Ecto neural progenitor cell (in vitro differentiated cells): Measurements from ENCODE around the gene TAGAP.

Source experiments
- DNase-seq: peaks from one replicate; pipeline ENCODE4 v3.0.0-alpha.2; 2018; ENCODE audit warnings: low spot score

Gene TAGAP, protein sequence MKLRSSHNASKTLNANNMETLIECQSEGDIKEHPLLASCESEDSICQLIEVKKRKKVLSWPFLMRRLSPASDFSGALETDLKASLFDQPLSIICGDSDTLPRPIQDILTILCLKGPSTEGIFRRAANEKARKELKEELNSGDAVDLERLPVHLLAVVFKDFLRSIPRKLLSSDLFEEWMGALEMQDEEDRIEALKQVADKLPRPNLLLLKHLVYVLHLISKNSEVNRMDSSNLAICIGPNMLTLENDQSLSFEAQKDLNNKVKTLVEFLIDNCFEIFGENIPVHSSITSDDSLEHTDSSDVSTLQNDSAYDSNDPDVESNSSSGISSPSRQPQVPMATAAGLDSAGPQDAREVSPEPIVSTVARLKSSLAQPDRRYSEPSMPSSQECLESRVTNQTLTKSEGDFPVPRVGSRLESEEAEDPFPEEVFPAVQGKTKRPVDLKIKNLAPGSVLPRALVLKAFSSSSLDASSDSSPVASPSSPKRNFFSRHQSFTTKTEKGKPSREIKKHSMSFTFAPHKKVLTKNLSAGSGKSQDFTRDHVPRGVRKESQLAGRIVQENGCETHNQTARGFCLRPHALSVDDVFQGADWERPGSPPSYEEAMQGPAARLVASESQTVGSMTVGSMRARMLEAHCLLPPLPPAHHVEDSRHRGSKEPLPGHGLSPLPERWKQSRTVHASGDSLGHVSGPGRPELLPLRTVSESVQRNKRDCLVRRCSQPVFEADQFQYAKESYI

DNA sequence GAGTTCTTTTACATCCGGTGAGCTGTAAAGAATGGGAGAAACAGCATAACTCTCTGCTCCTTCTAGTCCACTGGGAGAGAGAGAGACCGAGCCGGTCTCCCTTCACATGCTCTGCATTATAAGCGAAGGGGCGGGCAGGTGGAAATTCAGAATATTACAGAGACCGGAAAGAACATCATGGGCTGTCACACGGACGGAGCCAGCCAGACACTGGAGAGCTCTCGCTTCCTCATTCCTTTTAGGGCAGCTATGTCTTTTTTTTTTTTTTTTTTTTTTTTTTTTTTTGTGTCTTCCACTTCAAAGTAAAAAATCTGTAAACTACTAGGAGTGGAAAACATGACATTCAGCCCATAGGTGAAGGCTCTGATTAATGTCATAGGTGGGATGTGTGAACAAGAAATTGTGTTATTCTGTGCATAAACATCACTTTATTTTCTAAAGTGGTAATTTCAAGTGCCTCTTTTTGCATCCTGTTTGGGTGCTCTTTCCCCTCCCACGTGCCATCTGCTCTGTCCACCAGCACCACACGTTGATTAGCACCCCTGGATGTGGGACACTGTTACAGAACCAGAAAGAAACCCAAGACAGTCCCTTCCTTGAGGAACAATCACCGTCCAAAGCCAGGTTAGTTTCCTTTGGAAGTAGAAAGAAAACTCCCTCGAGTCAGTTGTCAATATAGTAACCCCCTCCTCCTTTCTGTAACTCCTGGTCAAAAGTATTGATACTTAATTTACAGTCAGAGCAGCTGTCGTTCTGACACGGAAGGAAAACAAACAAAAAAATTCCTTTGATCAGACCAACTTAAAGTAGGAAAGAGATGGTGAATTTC lies at the start of gene TAGAP:
Gene TAGAP, minus strand, starts transcription at position 93 of the 829 bp plus-strand sequence. CDS start 845 bp downstream, outside the sequence.
- no peak for DNase-seq

DNA sequence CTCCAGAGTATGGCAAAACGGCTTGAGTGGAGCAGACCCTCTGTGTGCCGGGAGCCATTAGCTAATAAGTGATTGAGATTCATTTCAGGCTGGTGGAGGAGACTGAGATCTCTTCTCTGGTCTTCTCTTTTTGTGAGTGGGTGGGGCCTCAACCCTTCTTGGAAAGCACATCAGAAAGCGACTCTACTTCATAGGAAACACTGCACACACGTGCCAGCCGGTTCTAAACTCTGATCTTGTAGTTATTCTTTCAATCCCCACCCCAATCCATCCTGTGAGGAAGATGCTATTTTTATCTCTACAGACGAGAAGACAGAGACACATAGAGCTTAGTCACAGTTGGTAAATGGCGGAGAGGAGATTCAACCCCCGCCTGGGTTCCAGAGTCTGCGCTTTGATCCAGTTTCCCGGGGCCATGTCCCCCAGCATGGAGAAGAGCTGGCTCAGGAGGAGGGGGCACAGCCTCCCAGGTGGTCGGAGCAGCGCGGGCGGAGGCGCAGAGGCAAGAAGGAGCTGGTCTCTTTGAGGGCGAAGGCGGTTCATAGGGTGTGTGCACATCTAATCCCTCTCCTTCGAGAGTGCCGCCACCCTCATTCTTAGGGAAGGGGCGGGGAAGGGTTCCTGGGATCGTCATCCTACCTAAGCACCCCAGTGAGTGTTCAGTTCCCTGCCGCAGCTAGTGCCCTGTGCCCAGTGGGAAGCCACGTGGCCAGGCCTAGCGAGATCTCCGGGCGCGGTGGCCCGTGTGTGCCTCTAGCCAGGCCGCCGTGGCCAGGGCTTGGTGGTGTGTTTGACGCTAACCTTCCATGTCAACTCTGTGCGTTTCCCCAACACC lies 49.0 kb upstream of the TAGAP start:
- no peak for DNase-seq

GRCh38 chr6:159092631-159093030 lies 47.8 kb upstream of the TAGAP start:
- DNase-seq: no peak

DNA sequence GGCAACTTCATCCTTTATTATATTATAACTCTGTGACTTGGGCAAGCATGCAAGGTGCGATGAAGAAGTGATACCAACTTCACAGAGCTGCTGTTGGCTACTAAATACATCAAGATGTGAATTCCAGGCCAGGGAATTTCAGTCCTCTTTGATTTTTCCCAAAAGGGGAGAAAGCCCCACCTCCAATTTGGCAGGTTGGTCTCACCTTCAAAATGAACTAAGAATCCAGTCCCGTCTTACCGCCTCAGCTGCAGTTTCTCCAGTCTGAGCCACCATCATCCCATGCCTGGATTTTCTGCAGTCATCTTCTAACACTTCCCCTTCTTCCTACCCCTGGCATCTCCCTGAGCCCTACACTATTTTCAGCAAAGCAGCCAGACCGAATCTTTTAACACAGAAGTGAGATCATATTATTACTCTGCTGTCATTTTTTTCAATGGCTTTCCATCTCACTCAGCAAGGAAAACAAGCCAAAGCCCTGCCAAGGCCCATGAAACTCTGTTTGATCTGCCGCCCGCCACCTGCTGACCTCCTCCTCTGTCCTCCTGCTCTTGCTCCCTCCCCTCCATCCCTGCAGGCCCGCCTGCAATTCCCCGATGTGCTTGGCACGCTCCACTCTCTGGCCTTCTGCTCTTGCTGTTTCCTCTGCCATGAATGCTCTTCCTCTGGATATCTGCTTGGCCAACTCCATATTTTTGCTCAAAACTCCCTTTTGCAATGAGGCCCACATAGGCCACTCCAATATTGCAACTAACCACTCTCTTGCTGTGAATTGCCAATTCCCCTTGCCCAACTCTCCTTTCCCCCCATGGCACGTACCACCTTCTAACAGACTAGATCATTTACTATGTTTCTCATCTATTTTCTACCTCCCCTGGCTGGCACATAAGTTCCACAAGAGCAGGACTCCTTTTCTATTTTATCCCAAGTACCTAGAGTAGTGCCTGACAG lies 46.0 kb upstream of the TAGAP start:
- DNase-seq: no peak

DNA sequence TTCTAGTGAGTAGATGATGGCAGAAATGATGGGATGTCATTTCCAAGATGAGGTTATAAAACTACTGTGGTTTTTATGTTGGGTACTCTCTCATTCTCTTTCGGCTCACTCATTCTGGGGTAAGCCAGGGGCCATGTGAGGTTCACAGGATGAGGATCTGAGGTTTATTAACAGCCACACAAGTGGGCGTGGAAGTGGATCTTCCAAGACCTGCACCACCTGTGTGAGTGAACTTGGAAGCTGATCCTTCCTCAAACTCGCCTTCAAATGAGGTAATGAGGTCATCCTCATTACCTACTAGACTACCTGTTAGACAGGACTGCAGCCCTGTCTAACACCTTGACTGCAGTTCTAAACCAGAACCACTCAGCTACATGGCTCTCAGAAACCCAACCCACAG lies 45.1 kb upstream of the TAGAP start:
- DNase-seq: no peak

DNA sequence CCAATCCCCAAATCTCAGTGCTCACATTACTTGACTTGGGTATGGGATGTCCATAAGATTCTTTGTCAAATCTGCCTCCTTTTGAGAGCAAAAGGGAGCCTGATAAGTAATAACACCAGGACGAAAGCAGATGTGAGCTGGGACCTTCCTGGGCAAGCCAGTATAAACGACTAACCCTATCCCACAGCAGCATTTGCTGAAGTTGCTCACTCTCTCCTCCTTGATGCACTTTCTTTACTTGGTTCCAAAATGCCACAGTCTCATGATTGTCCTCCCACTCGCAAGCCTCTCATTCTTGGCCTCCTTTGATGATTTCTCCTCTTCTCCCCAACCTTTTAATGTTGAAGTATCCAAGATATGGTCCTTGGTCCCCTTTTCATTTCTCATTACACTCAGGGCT lies 44.7 kb upstream of the TAGAP start:
- DNase-seq: no peak

DNA sequence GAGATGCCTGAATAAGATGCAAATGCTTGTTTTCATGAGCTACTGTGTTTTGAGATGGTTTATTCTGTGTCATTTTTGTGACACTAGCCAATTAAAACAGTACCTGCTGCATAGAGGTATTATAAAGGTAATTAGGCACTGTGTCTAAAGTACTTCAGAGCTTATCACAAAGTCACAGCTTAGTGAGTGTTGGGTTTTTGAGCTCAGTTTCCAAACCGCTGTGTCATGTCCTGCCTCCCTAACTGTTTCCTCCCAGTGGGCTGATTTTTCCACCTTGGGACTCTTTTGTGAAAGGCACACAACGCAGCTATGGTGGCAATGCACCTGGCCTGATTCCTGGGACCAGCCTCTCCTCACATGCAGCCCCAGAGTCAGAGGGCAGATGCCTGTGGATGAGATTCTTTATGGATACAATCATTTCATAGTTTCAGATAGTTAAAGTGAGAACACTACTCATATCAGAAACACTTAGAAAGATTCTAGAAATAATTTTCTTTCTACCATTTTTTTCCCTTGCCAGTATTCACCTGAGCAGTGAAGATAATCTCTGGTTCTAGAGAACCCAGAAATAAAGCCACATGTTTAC lies 41.3 kb upstream of the TAGAP start:
- no peak for DNase-seq

DNA sequence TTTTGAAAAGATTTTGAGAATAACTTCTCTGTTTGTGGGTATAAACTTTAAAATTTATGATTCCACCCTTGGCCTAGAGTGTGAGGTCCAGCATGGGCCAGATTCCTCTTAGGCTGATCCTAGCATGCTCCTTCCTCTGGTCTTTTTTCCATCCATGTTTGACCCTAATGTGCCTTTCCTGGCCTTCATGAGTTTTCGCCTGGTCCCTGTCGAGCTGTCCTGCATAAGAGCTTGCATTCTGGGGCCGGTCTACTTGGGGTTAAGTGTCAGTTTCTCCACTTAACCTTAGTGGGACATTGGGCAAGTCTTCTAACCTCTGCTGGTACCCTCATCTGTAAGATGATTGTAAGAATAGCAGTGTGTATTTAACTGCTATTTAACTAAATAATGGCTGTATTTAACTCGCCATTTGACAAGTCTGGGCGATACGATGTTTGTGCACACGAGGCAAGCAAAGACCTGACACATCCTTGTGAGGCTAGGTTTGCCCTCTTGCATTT lies 40.7 kb upstream of the TAGAP start:
- DNase-seq: no peak

DNA sequence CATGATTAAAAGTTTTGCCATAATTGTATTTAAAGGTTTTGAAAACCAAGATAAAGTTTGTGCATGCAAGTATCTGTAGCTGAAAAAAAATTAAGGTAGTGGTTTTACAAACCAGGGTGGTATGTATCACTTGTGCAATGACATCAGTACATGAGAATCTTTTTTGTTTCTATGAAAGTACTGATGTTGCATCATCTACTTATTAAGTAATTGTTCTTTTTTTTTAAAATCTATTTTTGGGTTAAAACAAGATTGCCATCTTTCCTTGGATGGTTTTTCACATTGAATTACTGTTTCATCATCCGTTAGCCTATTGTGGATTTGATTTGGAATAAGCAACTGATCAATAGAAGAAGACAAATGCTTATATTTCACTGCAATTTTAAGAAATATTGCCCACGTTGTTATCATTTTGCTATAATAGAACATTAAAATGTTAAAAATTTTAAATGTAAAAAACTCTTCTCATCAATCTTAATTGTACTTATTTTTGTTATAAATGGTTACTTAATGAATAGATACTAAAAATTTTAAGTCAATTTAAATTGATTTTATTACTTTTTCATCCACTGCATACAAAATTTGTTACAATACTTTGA lies 39.8 kb upstream of the TAGAP start:
- no peak for DNase-seq

GRCh38 chr6:159083146-159083545 lies 38.4 kb upstream of the TAGAP start:
- no peak for DNase-seq

- no peak for DNase-seq
Measured at GRCh38 chr6:159082039-159082815, 37.4 kb upstream of the TAGAP start.

DNA sequence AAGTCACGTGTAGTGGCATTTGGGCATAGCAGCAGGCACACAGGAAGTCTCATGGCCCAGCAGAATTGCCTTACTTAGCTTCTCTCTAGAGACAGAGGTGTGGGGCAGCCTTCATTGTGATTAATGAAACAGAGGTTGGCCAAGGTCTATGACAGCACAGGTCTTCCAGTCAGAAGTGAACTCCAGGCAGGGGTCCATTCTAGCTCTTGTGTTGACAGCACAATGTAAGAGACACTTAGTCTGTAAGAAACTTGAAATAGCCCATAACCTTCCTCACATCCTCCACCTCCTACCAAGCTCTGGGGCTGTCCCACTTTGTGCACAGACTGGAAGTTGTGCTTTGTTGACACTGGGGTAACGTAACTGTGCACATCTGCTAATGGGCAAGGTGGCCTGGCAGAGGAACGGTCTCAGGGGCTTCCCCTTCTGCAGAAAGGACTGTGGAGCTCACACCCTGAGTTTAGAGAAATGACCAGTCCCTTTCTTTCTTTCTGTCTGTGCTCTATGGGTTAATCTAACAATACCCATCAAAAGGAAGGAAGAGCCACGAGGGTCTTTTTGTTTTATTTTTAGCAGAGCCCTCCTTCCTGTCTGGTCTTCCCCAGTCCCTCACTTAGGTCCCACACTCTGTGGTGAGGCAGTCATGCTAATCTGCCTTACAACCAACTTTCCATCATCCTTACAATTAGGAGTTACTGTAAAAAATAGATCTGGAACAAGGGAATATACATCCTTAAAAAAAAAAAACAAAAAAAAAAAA lies 35.6 kb upstream of the TAGAP start:
- DNase-seq: no peak

- no peak for DNase-seq
Measured at GRCh38 chr6:159079367-159079766, 34.6 kb upstream of the TAGAP start.

GRCh38 chr6:159077123-159077522 lies 32.3 kb upstream of the TAGAP start:
- DNase-seq: no peak

- DNase-seq: no peak
Measured at GRCh38 chr6:159075506-159076228, 30.9 kb upstream of the TAGAP start.

- DNase-seq: no peak
Measured at GRCh38 chr6:159074876-159075275, 30.1 kb upstream of the TAGAP start.

DNA sequence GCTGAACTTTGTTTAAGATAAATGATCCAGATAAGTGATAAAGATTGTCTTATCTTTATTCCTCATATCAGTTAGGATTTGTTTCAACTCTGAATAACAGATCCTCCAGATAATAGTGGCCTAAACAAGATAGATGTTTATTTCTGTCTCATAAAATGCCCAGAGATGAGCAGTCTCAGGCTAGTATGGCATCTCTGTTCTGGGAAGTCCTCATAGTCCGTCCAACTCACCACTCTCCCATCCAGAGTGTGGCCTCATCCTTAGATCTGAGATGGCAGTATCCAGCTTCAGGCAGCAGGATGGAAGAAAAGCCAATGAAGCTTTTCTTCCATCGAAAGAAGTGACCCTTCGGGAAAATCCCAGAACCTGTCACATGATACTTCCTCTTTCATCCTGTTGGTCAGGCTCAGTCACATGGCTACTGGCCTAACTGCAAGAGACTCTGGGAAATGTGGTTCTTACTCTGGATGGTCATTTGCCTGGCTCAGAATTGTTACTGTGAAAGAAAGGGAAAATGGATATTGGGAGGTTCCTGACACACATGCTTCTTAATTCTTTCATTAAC lies 29.4 kb upstream of the TAGAP start:
- DNase-seq: no peak
